Endometrial microvascular endothelial cells (primary cell): ENCODE results near the gene SURF1. TPM values are rescaled to one million over a fixed set of nuclear protein-coding genes. Genes with fewer than 3 reads are reported as not detected.
"Not testable (repeated sequence)": the region's sequence is repeated elsewhere in the genome, so short reads cannot be mapped to it uniquely, and the experiment has no call there.

Experiments
- in situ Hi-C: cut with HindIII; loops from 2 replicates; pipeline ENCODE4 v1.10.0; 2017; ENCODE audit warnings: low sequenced_read_pairs, low pct_unique_long_range_greater_than_20kb; ENCODE audit errors: inconsistent ontology term
- total RNA-seq: library from RNA; depleted of rRNA; stranded (reverse); fragments of >200 nt; gene quantifications from one replicate; pipeline ENCODE4 v1.2.3, GENCODE V29; 2015; ENCODE audit errors: inconsistent ontology term

SURF1 gene
- total RNA-seq, 1 donor from 2014 or later, result 14.4 TPM

DNA sequence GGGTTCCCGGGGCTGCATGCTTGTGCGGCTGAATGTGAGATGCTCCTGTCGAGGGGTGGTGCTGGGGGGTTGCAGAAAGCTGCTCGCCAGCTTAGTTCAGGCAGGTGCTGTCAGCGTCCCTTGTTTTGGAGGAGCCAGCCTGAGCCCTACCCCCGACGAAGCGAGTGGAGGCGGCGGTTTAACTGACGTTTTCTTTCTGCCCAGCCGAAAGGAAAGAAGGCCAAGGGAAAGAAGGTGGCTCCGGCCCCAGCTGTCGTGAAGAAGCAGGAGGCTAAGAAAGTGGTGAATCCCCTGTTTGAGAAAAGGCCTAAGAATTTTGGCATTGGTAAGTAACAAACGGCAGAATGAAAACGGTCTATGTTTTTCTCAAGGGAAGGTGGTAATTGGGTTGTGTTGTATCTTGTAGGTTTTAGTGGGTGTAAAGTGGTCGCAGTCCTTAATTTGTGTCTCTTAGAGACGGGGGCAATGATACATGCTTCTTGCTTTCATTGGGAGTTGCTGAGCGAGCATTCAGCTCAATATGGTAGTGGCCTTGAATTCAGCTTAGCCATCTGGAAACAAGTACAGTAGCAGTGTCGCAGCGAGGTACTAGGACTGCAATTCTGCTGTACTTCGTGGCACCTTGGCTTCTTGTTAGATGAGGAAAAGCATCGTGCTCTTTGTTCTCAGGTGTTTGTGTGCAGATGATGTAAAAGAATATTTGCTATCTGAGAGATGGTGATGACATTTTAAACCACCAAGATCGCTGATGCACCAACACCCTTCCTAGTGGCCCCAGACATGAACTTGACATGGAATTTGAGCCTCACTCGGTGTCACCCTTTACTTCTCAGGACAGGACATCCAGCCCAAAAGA is 7.3 kb downstream of the SURF1 start:
- in situ Hi-C loops, result no loop called here

DNA sequence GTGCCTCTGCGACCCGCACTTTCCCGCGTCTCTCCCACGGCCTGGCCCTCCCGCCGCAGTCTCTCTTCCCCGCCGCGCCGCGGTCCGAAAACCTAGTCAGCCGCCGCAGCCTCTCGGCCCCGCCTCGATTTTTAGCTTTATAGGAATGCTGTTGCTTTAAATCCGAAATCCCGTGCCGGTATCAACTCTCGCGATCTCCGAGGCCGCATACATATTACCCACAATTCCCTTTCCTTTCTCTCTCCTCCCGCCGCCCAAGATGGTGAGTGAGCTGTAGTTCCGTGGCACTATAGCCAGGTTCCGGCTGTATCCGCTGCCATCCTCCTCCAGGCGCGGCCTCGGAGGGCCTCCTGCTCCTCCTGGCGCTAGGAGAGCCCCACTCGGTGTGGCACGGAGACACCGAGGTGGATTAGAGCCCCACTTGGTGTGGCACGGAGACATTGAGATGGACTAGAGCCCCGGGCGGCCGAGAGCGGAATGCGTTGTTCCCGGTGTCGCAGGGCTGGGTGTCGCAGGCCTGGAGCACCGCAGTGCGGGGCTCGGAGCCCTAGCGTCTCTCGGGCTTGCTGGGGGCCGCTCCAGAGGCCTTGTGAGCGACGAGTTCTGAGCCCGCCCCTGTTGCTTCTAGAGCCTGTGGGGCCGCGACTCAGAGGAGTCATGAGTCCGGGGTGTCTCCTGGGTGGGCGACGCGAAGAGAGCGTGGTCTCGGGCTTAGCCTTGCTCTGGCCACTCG is 8.1 kb downstream of the SURF1 start, which contains the start of the genes MED22 and RPL7A:
MED22 (minus strand) TSS at position 147 of the 733 bp plus-strand sequence. CDS start 1,469 bp downstream, outside the sequence.
RPL7A (plus strand) TSS at position 234 of the 733 bp plus-strand sequence; CDS start at position 260, 26 bp downstream.
- in situ Hi-C loops, result no loop called here

DNA sequence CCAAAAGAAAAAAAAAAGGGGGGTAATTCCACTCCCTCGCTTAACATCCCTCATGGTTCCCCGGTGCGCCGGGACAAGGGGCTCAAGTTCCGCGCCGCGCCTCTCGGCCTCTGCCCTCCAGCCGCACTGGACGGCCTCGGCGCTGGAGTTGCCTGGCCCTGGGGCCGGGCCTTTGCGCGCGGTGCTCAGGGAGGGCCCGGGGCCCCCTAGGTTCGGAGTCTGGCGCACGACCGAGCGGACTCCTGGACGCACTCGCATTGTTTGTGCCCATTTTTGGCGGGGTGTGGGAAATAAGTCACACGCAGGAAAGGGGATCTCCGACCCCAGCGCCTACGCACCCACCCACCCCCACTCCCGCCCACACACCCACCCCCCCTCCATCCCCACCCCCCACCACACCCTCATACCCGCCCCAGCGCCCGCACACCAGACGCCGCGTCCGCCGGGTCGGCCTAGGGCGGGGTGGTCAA is 8.7 kb downstream of the SURF1 start:
- in situ Hi-C loops, result no loop called here

GRCh38 chr9:133346021-133346785 is 10.1 kb downstream of the SURF1 start:
- in situ Hi-C loops, result no loop called here

GRCh38 chr9:133345596-133345995 is 10.7 kb downstream of the SURF1 start:
- in situ Hi-C loops, result no loop called here

DNA sequence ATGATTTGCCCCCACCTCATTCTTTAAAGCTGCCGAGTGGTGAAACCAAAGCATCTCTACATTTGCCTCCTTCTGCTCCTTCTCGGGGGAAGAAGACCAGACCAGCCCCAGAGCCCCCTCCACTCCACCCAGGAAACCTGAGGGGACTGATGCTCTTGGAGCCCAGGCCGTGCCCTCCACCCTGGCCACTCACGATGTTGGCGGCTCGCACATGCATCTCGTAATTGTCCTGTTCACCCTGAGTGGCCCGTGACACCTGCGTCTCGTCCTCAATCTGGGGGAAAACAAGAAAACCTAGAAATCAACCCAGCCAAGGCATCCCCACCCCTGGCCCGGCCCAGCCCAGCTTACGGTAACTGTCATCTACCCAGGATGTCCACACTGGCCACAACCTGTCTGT is 11.3 kb downstream of the SURF1 start:
- in situ Hi-C loops, result no loop called here

DNA sequence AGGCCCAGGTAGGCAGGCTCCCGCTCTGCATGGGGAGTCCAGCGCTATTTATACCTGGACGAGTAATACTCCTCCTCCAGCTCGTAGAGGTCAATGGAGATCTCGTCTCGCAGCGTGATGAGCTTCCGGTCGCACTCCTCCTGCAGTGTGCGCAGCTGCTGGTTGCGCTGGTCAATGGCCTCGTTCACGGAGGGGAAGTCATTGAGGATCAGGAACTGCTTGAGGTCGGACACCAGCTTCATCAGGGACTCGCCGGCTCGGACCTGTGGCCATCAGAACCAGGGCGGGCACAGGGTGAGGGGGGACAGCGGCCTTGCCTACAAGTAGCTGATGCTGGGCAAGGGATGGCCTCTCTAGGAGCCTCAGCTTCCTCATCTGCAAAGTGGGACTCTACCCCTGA is 12.2 kb downstream of the SURF1 start:
- in situ Hi-C loops, result no loop called here

DNA sequence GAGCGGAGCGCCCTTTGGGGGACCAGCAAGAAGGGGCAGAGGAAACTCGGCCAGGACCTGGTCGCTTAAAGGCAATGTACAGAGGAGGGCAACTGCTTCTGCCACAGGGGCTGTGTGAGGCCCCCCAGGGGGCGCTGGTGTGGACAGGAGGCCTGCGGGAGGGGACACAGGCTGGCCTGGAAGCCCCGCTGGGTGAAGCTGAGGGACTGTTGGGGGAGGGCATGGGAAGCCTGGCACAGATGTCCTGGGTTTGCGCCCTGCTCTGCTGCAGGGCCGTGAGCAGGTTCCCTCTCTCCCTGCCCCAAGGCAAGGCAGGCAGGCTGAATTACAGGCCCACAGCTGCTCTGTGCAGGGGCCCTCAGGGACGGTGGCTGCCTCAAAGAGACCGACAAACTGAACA is 13.7 kb downstream of the SURF1 start:
- in situ Hi-C loops, result no loop called here

GRCh38 chr9:133342069-133342406 is 14.2 kb downstream of the SURF1 start:
- in situ Hi-C loops, result no loop called here

DNA sequence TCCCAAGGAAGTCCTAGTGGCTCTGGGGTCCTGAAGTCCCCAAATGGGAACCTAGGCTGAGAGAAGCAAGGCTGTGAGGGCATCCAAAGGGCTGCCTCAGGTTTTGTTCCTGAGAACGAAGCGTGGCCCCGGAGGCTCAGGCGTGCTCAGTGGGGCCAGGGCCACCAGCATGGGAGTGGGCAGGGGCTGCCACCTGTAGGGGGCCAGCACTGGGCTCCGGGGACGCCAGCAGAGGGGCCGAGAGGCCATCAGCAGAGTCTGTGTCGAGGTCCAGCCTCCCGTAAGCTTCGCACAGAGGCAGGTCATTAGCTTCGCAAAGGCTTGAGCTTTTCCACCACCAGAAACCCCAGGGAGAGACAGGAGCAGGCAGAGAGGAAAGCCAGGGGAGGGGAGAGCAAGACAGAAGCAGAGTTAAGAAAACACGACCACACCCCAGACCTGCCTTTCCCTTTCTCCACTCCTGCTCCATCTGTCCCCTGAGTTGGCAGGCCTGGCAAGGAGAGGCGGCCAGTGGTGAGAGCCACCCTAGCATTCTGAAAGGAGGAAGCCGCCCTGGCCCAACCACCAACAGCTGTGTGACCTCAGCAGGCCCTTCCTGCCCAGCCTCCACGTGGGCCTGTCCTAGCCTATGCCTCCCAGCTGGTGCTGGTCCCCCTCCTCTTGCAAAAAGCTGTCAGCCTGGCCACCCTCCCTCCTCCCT is 14.8 kb downstream of the SURF1 start:
- in situ Hi-C loops, result no loop called here

- in situ Hi-C loops, result no loop called here
These were observed 15.4 kb downstream of the SURF1 start for GRCh38 chr9:133340916-133341315.

GRCh38 chr9:133340256-133340655 is 16.0 kb downstream of the SURF1 start:
- in situ Hi-C loops, result no loop called here

DNA sequence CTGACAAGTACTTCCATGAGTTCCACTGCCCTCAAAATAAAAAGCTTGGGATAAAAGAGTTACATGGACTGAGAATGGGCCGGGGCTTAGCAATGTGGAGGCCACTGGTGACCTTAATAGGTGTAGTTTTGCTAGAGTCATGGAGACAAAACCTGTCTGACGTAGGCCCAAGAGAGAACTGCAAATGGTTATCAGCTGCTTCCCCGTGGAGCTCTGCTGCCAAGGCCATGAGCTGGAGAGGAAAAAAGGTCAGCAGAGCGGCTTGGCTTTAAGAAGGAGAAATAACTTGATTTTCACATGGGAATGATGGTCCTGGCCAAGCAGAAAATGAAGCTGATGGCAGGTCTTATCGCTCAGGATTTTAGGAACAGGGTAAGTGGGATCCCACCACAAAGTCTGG is 16.6 kb downstream of the SURF1 start:
- in situ Hi-C loops, result no loop called here

DNA sequence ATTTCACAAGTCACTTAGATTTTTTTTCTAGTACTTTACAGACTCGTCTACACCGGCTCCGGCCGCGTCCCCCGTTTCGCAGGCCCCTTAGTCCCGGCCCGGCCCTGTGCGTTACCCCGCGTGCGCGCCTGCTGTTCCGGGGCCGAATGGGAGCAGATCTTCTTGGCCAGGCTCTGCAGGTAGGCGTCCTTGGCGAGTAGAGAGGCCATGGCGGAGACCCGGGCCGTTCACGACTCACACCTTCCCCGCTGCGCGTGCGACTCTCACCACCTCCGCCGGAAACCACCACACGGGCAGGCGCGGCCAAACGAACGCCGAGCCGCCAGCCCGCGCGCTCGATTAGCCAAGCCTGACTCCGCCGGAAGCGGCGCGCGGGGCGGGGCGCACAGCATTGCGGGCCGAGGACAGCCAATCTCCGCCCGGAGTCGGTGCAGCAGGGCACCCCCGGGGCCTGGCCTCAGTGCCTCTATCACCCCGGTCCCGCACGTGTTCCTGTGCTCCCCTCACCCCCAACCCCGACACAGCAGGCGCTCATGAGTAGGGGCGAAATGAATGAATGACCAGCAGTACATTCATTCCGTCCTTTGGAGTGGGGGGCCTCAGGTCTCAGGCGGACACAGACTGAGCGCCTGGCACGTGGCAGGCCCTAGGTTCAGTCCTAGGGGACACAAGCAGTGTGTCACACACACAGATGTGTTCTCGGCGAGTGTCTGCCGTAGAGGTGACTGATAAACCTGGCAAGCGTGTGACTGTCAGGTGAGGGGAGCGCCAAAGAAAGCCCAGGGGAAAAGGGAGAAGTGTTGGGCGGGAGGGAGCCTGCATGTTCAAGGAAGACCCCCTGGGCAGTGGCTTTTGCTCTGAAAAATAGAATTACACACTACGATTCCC is 20.1 kb downstream of the SURF1 start, which contains the start of gene SURF6:
SURF6 (minus strand) TSS at position 265 of the 888 bp plus-strand sequence; CDS start at position 209, 56 bp downstream.
- in situ Hi-C loops, result no loop called here

DNA sequence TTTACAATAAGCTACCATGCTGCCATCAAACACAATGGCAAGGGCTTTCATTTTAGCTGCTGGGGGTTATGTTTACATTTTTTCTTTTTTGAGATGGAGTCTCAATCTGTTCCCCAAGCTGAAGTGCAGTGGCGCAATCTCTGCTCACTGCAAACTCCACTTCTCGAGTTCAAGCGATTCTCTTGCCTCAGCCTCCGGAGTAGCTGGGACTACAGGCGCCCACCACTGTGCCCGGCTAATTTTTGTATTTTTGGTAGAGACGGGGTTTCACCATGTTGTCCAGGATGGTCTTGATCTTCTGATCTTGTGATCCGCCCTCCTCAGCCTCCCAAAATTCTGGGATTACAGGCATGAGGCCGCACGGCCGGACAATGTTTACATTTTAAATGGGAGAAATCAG is 21.4 kb downstream of the SURF1 start:
- in situ Hi-C loops, result not testable (repeated sequence)

DNA sequence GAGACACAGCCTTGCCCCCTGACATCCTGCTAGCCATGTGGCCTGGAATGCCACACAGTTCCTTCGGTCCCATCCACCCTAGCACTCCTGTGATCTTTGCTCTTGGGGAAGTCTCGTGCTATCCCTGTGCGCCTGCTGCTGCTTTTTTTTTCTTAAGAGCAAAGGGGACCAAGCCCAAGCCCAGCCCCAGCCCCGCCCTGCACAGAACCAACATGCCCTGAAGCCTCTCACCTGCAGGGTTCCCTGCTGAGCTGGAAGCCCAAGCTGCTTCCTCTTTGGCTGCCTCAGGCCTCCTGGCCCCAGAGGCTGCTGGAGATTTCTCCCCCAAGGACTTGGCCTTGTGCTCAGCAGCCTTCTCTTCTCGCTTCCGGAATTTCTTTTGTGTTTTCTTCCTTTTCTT is 22.1 kb downstream of the SURF1 start:
- in situ Hi-C loops, result no loop called here

GRCh38 chr9:133333566-133333965 is 22.7 kb downstream of the SURF1 start:
- in situ Hi-C loops, result no loop called here

DNA sequence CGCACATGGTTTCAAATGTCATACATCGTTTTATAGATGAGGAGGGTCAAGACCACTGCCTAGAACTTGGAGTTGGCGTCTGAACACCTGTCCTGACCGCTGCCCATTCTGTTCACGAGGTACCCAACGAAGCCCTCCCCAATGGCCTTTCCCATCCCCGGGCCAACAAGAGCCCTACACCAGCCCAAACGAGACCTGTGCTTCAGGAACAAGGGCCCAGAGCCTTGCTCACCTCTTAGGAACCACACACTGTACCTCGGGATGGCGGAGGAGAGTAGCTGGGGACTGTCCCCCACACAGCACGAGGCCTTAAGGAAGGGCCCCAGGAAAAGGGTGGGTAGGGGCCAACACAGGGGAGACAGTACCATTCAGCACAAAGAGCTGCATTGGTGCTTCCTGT is 23.3 kb downstream of the SURF1 start:
- in situ Hi-C loops, result no loop called here
